Ovary (tissue), 9 donors: Measurements from ENCODE around the gene OR14A16. TPM values are rescaled to one million over a fixed set of nuclear protein-coding genes. Genes with fewer than 3 reads are reported as not detected.

Source experiments
- DNase-seq, 5 donors: peaks; one replicate each; pipeline ENCODE4 v3.0.0-alpha.2; 2019 to 2020
- H3K27ac ChIP-seq, 2 donors: fragments of 200-600 bp; one replicate each; pipeline versions ENCODE4 v1.5.1 to v1.8.0; 2019 to 2022
- H3K27me3 ChIP-seq: fragments of 200-600 bp; one replicate; pipeline ENCODE4 v1.8.0; 2022
- H3K36me3 ChIP-seq: fragments of 200-600 bp; sonication (generic); one replicate; pipeline ENCODE4 v1.5.1; 2019
- H3K4me1 ChIP-seq: one replicate; pipeline ENCODE4 v1.8.1; 2013; ENCODE audit warnings: mild to moderate bottlenecking, moderate library complexity; ENCODE audit not compliant: insufficient read depth
- H3K4me3 ChIP-seq: fragments of 200-600 bp; sonication (generic); one replicate; pipeline ENCODE4 v1.5.1; 2017
- H3K9me3 ChIP-seq, 2 donors: fragments of 200-600 bp in 1 of 2; sonication (generic) in 1 of 2; one replicate each; pipeline versions ENCODE4 v1.5.1 to v1.8.1; 2013 to 2019; ENCODE audit warnings: mild to moderate bottlenecking in 1 of 2, moderate library complexity in 1 of 2
- CTCF ChIP-seq, 3 donors: fragments of 450-650 bp in 2 of 3; fragments of 200-600 bp in 1 of 3; IDR thresholded peaks; one replicate each; pipeline versions ENCODE4 v1.5.1 to v1.8.0; 2016 to 2022; ENCODE audit warnings: antibody characterized with exemption in 3 of 3, mild to moderate bottlenecking in 1 of 3
- EP300 ChIP-seq: sonication (generic); formaldehyde crosslinking; IDR thresholded peaks from one replicate; pipeline ENCODE4 v1.6.1; 2017; ENCODE audit warnings: antibody characterized with exemption
- POLR2A ChIP-seq: fragments of 450-650 bp; IDR thresholded peaks from one replicate; pipeline ENCODE4 v1.6.1; 2017; ENCODE audit warnings: antibody characterized with exemption, mild to moderate bottlenecking, moderate library complexity
- WGBS, 3 donors: extraction: QIAGEN DNeasy Blood & Tissue Kit in 1 of 3; methylation state at CpG; one replicate each; pipeline versions ENCODE4 v1.1.5 to v1.1.7; 2013 to 2017; 5-methylcytosine and 5-hydroxymethylcytosine counted together
- intact Hi-C, 4 donors: fragments of 100-400 bp; cut with DNase I; formaldehyde crosslinking; loops; one replicate each; pipeline versions ENCODE4 v1.11.0 to v1.15.1; 2022 to 2023
- polyA plus RNA-seq, 2 donors: library from polyadenylated mRNA; stranded (reverse); fragments of 200-250 nt in 1 of 2; fragments of 350-450 nt in 1 of 2; fragmentation: Illumina TruSeq in 1 of 2; extraction: RNeasy Lipid Tissue Mini Kit (QIAGEN cat#74804) in 1 of 2; gene quantifications; one replicate each; pipeline ENCODE4 v1.2.3, GENCODE V29; 2013 to 2014
- total RNA-seq, 7 donors: library from RNA; depleted of rRNA in 2 of 7; stranded (reverse); fragments of >200 nt in 2 of 7; fragmentation: NEBNext Ultra II Directional in 3 of 7; extraction: Animal tissue kit (Norgen Biotek cat#: 25700) in 3 of 7; gene quantifications; one replicate each; pipeline versions ENCODE4 v1.1.0 to v1.2.4, GENCODE V29; 2016 to 2023
- donor health status: DM: no; HTN: no; CAD: no; lungs with moderate emphysema.
- donor health status: DM: no; HTN: no; CAD: no.
- donor health status: Bipolar disorder and iron deficiency.
- donor health status: DM: yes; HTN: yes; CAD: no.
- donor health status: DM: no; HTN: no; CAD: no.
- donor health status: DM: yes; HTN: yes; CAD: no.

Gene OR14A16
- total and polyA plus RNA-seq, 9 donors: not detected

- H3K36me3 ChIP-seq: no peaks in the 10 kb centered on the region
- H3K9me3 ChIP-seq: no peaks in the 10 kb centered on the region
- 45 to 48% (median 46%) methylated on average over 2 of the region's 2 CpGs for WGBS, 3 donors
- H3K4me3 ChIP-seq: no peak overlapping the region
- H3K27ac ChIP-seq: no peak overlapping the region
- intact Hi-C loops: no loop called here
- H3K27me3 ChIP-seq: no peaks in the 10 kb centered on the region
- TF ChIP-seq EP300: no peak
- no peak for TF ChIP-seq CTCF (IDR thresholded peaks at IDR 0.05)
- TF ChIP-seq POLR2A: no peak
- no peaks in the 10 kb centered on the region for H3K4me1 ChIP-seq
- no peak for DNase-seq
Measured at GRCh38 chr1:247843411-247843810, 19.5 kb upstream of the OR14A16 start.

- H3K36me3 ChIP-seq: no peaks in the 10 kb centered on the region
- no peaks in the 10 kb centered on the region for H3K27me3 ChIP-seq
- no peak for TF ChIP-seq CTCF (IDR thresholded peaks at IDR 0.05)
- no peak for TF ChIP-seq POLR2A
- TF ChIP-seq EP300: no peak
- no peak within 1 kb of the TSS for H3K27ac ChIP-seq
- no peaks in the 10 kb centered on the region for H3K4me1 ChIP-seq
- no peak for DNase-seq
- H3K9me3 ChIP-seq: no peaks in the 10 kb centered on the region
- no peak within 1 kb of the TSS for H3K4me3 ChIP-seq
- intact Hi-C loops: no loop called here
- WGBS, 3 donors: 83 to 84% (median 84%) methylated on average over 2 of the region's 2 CpGs
Measured at GRCh38 chr1:247841796-247842195, 17.9 kb upstream of the OR14A16 start, which contains the start of gene OR11L1. Gene OR11L1, minus strand, starts transcription at chr1:247841896. Its CDS starts 0 bp downstream, at chr1:247841896.

GRCh38 chr1:247840818-247841217 lies 16.9 kb upstream of the OR14A16 start:
- intact Hi-C loops: no loop called here
- Histone ChIP-seq H3K4me3 (no peak overlapping the region), H3K27ac (no peak overlapping the region), H3K9me3 (no peaks in the 10 kb centered on the region), H3K27me3 (no peaks in the 10 kb centered on the region), H3K36me3 (no peaks in the 10 kb centered on the region), H3K4me1 (no peaks in the 10 kb centered on the region)
- WGBS, 3 donors: 79 to 89% (median 81%) methylated on average over 2 of the region's 2 CpGs
- TF ChIP-seq CTCF (IDR thresholded peaks at IDR 0.05): no peak
- no peak for TF ChIP-seq POLR2A
- DNase-seq: no peak

GRCh38 chr1:247833601-247834000 lies 9.7 kb upstream of the OR14A16 start:
- Histone ChIP-seq H3K4me1 (no peaks in the 10 kb centered on the region), H3K36me3 (no peaks in the 10 kb centered on the region), H3K4me3 (no peak overlapping the region), H3K9me3 (no peaks in the 10 kb centered on the region), H3K27ac (no peak overlapping the region), H3K27me3 (no peaks in the 10 kb centered on the region)
- intact Hi-C loops: no loop called here
- DNase-seq: no peak
- WGBS, 3 donors: 61 to 65% (median 63%) methylated on average over 6 of the region's 6 CpGs
- TF ChIP-seq CTCF (IDR thresholded peaks at IDR 0.05) (no peak), POLR2A (no peak), EP300 (no peak)

GRCh38 chr1:247829656-247830055 lies 5.7 kb upstream of the OR14A16 start:
- intact Hi-C loops: no loop called here
- no peaks in the 10 kb centered on the region for H3K4me1 ChIP-seq
- H3K36me3 ChIP-seq: no peaks in the 10 kb centered on the region
- no peak for TF ChIP-seq POLR2A
- TF ChIP-seq EP300: no peak
- 0 to 37% (median 0%) methylated on average over 1 of the region's 1 CpG for WGBS, 3 donors
- DNase-seq: no peak
- no peak overlapping the region for H3K27ac ChIP-seq
- no peak overlapping the region for H3K4me3 ChIP-seq
- no peaks in the 10 kb centered on the region for H3K27me3 ChIP-seq
- no peaks in the 10 kb centered on the region for H3K9me3 ChIP-seq
